Epithelial cell of proximal tubule (primary cell): ENCODE data around the gene SLC25A26. TPM values are rescaled to one million over a fixed set of nuclear protein-coding genes. Genes with fewer than 3 reads are reported as not detected.

Source experiments
- DNase-seq: peaks from one replicate; pipeline ENCODE4 v3.0.0-alpha.2; 2011; ENCODE audit warnings: low read depth
- H3K4me3 ChIP-seq: 2 replicates; pipeline ENCODE4 v1.5.1; 2011; ENCODE audit warnings: low read depth, mild to moderate bottlenecking, low read length
- CTCF ChIP-seq: conservative IDR thresholded peaks from 2 replicates; pipeline ENCODE4 v1.5.1; 2012; ENCODE audit warnings: low read depth, mild to moderate bottlenecking, low read length
- total RNA-seq: library from RNA; depleted of rRNA; stranded (reverse); fragments of >200 nt; gene quantifications from 2 replicates; pipeline ENCODE4 v1.2.3, GENCODE V29; 2015

Gene SLC25A26
- total RNA-seq, 1 donor from 2014 or later, result 16.2 TPM

DNA sequence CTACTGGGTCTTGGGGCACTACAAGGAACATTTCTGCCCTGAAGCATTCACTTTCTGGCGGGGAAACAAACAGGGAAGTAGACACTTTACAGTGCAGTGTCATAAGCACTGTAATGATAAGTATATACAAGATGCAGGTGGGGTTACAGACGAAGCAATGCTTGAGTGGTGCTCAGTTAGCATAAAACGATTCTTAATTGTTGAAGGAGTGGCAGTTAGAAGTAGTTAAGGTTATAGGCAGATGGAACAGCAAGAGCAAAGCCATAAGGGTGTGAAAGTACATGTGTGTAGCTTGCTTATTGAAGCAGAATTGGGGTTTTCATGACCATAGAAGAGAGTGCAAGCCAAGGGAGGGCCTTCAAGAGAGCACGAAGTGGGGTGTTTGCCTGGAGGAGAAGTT, 46.2 kb downstream of the SLC25A26 start:
- no peak overlapping the region for H3K4me3 ChIP-seq
- DNase-seq, result no peak
- TF ChIP-seq CTCF, result no peak

GRCh38 chr3:66267906-66268305, 47.1 kb downstream of the SLC25A26 start:
- no peak for TF ChIP-seq CTCF
- no peak overlapping the region for H3K4me3 ChIP-seq
- DNase-seq, result no peak

DNA sequence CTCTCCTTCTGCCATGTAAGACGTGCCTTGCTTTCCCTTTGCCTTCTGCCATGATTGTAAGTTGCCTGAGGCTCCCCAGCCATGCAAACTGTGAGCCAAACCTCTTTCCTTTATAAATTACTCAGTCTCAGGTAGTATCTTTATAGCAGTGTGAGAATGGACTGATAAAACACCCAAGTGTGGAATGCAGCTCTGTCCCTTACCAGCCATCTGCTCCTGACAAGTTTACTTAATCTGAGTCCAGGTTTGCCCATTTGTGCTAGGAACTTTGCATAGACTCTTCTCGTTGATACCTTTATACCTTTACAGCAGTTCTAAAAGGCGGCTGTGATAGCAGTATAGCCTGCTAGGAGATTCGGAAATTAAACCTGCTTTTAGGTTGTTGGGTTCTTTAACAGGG, 48.1 kb downstream of the SLC25A26 start:
- H3K4me3 ChIP-seq, result no peak overlapping the region
- TF ChIP-seq CTCF, result no peak
- DNase-seq, result no peak

- no peak for TF ChIP-seq CTCF
- no peak for DNase-seq
- no peak overlapping the region for H3K4me3 ChIP-seq
Observed at GRCh38 chr3:66269411-66269810, 48.6 kb downstream of the SLC25A26 start.

GRCh38 chr3:66270288-66270687, 49.5 kb downstream of the SLC25A26 start:
- DNase-seq, result no peak
- TF ChIP-seq CTCF, result no peak
- H3K4me3 ChIP-seq, result no peak overlapping the region

DNA sequence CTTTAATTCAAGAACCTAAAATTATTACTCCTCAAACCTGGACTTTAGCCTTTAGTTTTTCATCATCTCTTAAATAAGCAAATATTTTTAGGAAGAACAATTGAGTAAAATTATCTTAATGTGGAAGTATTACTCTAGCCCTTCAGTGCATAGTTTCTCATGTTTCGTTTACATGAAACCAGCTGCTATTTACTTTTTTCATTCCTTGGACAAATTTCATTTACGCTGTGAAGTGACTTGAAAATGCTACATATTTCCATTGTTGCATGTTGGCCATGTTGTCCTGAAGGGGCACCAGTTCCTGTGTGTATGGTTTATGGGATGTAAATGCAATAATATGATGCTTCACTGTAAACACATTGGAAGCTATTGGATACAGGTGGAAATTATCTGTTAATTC, 49.9 kb downstream of the SLC25A26 start:
- DNase-seq, result no peak
- no peak for TF ChIP-seq CTCF
- H3K4me3 ChIP-seq, result no peak overlapping the region

DNA sequence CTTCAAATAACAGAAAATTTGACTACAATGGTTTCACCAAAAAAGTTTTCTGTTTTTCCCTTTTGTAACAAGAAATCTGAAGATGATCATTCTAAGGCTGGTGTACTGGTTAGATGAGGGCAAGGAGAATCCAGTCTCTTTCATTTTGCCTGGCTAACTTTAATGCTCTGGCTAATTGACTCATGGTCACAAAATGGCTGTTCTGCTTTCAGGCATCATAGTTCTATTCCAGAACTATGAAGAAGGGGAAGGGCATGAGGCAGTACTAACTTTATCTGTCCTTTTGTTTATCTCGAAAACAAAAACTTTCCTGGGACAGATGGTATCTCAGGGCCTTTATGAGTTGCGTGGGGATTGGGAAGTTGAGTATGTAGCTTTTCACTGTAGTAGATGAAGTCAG, 50.4 kb downstream of the SLC25A26 start:
- TF ChIP-seq CTCF, result no peak
- H3K4me3 ChIP-seq, result no peak overlapping the region
- DNase-seq, result no peak
